SK-N-SH (cell line): ENCODE results near the gene RAMP3.

ENCODE experiments used
- CTCF ChIP-seq: fragments of 200-600 bp; sonication (generic); IDR thresholded peaks from 2 replicates; pipeline ENCODE4 v1.6.1; 2017; ENCODE audit warnings: antibody characterized with exemption, mild to moderate bottlenecking, moderate library complexity
- EP300 ChIP-seq, 2 experiments: IDR thresholded peaks; 2 replicates each; pipeline versions ENCODE4 v1.4.0 to v1.6.1; 2012; ENCODE audit warnings: borderline replicate concordance in 1 of 2, low read depth in 1 of 2, low read length in 1 of 2
- EZH2phosphoT487 ChIP-seq: fragments of 200-600 bp; sonication (generic); IDR thresholded peaks from 2 replicates; pipeline ENCODE4 v1.6.1; 2017; ENCODE audit warnings: low read depth, mixed run types, mild to moderate bottlenecking, antibody characterized with exemption, moderate library complexity, borderline replicate concordance
- FOSL2 ChIP-seq: IDR thresholded peaks from 2 replicates; pipeline ENCODE4 v1.4.0; 2012; ENCODE audit warnings: low read depth, mild to moderate bottlenecking, moderate library complexity, borderline replicate concordance
- FOXM1 ChIP-seq: IDR thresholded peaks from 2 replicates; pipeline ENCODE4 v1.4.0; 2012; ENCODE audit warnings: low read depth, mild to moderate bottlenecking
- POLR2AphosphoS5 ChIP-seq: IDR thresholded peaks from 2 replicates; pipeline ENCODE4 v1.6.1; 2012; ENCODE audit warnings: low read depth, low read length
- RAD21 ChIP-seq: IDR thresholded peaks from 2 replicates; pipeline ENCODE4 v1.6.1; 2012; ENCODE audit warnings: mild to moderate bottlenecking, low read length
- SIN3A ChIP-seq: IDR thresholded peaks from 2 replicates; pipeline ENCODE4 v1.6.1; 2012; ENCODE audit warnings: low read depth, mild to moderate bottlenecking, low read length, moderate library complexity, borderline replicate concordance
- TF ChIP-seq, protein P1 (sequence below): IDR thresholded peaks from 2 replicates; pipeline ENCODE4 v1.6.1; 2012; ENCODE audit warnings: mild to moderate bottlenecking, low read depth, low read length, moderate library complexity
- TF ChIP-seq, protein P2 (sequence below): fragments of 150-350 bp; IDR thresholded peaks from 2 replicates; pipeline ENCODE4 v1.6.1; 2016; ENCODE audit warnings: mild to moderate bottlenecking, low read depth, low read length

DNA sequence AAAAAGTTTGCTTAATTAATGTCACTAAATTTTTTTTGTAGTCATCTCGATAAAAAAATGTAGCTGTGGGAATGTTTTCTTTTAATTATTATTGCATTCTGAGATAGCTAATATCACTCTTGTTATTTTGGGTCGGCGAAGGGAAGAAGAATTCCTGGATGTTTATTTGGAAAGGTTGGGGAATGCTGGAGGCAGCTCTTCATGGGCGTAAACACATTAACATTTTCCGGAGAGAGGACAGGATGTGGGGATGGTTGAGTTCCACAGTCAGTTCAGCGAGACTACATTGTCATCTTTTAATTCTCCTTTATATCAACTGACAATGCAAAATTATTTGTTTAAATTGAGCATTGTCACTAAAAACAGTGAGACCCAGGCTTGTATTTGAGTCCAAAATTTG lies 72.5 kb downstream of the RAMP3 start:
- TF ChIP-seq CTCF (no peak), POLR2AphosphoS5 (no peak), EP300 (IDR thresholded peaks at IDR 0.05; ENCODE audit: borderline replicate concordance in 1 of 2, low read depth in 1 of 2, low read length in 1 of 2) (no peak), SIN3A (no peak), FOSL2 (no peak), RAD21 (no peak), EZH2phosphoT487 (no peak), FOXM1 (no peak)
- TF ChIP-seq, protein P1, sequence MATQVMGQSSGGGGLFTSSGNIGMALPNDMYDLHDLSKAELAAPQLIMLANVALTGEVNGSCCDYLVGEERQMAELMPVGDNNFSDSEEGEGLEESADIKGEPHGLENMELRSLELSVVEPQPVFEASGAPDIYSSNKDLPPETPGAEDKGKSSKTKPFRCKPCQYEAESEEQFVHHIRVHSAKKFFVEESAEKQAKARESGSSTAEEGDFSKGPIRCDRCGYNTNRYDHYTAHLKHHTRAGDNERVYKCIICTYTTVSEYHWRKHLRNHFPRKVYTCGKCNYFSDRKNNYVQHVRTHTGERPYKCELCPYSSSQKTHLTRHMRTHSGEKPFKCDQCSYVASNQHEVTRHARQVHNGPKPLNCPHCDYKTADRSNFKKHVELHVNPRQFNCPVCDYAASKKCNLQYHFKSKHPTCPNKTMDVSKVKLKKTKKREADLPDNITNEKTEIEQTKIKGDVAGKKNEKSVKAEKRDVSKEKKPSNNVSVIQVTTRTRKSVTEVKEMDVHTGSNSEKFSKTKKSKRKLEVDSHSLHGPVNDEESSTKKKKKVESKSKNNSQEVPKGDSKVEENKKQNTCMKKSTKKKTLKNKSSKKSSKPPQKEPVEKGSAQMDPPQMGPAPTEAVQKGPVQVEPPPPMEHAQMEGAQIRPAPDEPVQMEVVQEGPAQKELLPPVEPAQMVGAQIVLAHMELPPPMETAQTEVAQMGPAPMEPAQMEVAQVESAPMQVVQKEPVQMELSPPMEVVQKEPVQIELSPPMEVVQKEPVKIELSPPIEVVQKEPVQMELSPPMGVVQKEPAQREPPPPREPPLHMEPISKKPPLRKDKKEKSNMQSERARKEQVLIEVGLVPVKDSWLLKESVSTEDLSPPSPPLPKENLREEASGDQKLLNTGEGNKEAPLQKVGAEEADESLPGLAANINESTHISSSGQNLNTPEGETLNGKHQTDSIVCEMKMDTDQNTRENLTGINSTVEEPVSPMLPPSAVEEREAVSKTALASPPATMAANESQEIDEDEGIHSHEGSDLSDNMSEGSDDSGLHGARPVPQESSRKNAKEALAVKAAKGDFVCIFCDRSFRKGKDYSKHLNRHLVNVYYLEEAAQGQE: no peak
- TF ChIP-seq, protein P2, sequence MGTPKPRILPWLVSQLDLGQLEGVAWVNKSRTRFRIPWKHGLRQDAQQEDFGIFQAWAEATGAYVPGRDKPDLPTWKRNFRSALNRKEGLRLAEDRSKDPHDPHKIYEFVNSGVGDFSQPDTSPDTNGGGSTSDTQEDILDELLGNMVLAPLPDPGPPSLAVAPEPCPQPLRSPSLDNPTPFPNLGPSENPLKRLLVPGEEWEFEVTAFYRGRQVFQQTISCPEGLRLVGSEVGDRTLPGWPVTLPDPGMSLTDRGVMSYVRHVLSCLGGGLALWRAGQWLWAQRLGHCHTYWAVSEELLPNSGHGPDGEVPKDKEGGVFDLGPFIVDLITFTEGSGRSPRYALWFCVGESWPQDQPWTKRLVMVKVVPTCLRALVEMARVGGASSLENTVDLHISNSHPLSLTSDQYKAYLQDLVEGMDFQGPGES: no peak
